ENCODE measurements around the gene MUC20.
A peak's percentile ranks its signal among the peaks of the same experiment; 100 is the strongest.
"Not testable (repeated sequence)": the region's sequence is repeated elsewhere in the genome, so short reads cannot be mapped to it uniquely, and the experiment has no call there.

MUC20 gene

GRCh38 chr3:195719514-195720254 is 1.1 kb upstream of the MUC20 start:
- H3K9ac ChIP-seq (ENCODE audit: low read depth in 1 of 2, low read length in 2 of 2); H3K36me3 ChIP-seq (ENCODE audit: control insufficient read depth in 1 of 2, insufficient read depth in 2 of 2, low read length in 2 of 2); H3K4me3 ChIP-seq (ENCODE audit: low read depth in 1 of 2, low read length in 2 of 2); H3K9me3 ChIP-seq (ENCODE audit: control insufficient read depth in 1 of 2, low read length in 2 of 2); H3K27me3 ChIP-seq (ENCODE audit: control insufficient read depth in 1 of 2, insufficient read depth in 2 of 2, low read length in 2 of 2); H3K27ac ChIP-seq (ENCODE audit: low read depth, low read length): not testable (repeated sequence)
- peaks cover 10 to 30% of the 10 kb centered on the region in 2 donors for H3K4me1 ChIP-seq (ENCODE audit: control insufficient read depth in 1 of 2, insufficient read depth in 2 of 2, low read length in 2 of 2)

DNA sequence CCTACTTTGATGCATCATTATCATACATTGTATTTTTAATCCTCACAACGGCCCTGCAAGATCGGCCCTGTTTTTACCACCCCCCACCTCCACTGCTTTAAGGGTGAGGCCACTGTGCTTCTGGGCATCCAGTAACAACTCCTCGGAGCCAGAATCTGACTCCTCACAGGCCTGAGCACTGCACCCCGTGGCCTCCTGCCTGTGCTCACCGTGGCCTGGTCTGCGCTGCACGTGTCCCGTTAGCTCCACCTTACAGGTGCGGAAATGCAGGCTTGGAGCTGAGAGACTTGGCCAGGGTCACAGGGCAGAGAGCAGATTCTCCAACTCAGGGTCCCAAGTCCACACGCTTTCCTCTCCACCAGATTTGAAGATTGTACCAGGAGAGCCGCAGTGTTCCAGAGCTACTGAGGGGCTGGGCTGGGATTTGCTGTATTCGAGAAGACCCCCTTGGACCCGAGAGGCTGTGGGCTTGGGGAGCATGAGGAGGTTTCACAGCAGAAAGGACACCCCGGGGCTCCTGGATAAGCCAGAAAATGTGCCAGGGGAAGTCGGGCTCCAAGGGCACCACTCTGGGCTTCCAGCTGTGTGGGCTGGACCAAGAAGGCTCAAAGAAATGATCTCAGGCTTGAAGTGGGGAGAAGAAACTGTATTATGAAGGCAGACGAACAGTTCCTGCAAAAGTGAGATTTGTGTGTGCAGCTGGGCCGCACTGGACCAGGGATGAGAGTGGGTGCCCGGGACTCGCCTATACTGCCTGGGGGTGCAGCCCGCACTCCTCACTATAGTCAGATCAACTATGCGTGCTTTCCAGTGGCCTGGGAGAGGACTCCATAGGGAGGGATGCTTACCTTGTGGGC is 1.6 kb downstream of the MUC20 start:
- not testable (repeated sequence) for H3K36me3 ChIP-seq (ENCODE audit: control insufficient read depth in 1 of 2, insufficient read depth in 2 of 2, low read length in 2 of 2); H3K9me3 ChIP-seq (ENCODE audit: control insufficient read depth in 1 of 2, low read length in 2 of 2); H3K9ac ChIP-seq (ENCODE audit: low read depth in 1 of 2, low read length in 2 of 2); H3K27ac ChIP-seq (ENCODE audit: low read depth, low read length); H3K27me3 ChIP-seq (ENCODE audit: control insufficient read depth in 1 of 2, insufficient read depth in 2 of 2, low read length in 2 of 2)
- peak overlapping the region; percentile 3 to 56 for H3K4me3 ChIP-seq (ENCODE audit: low read depth in 1 of 2, low read length in 2 of 2)
- H3K4me1 ChIP-seq (ENCODE audit: control insufficient read depth in 1 of 2, insufficient read depth in 2 of 2, low read length in 2 of 2), result peaks cover 12 to 22% of the 10 kb centered on the region in 2 donors

- Histone ChIP-seq H3K4me3 (ENCODE audit: low read depth in 1 of 2, low read length in 2 of 2) (peak overlapping the region; percentile 3 to 56), H3K4me1 (ENCODE audit: control insufficient read depth in 1 of 2, insufficient read depth in 2 of 2, low read length in 2 of 2) (peaks cover 18 to 28% of the 10 kb centered on the region in 2 donors)
- H3K9me3 ChIP-seq (ENCODE audit: control insufficient read depth in 1 of 2, low read length in 2 of 2); H3K27ac ChIP-seq (ENCODE audit: low read depth, low read length); H3K9ac ChIP-seq (ENCODE audit: low read depth in 1 of 2, low read length in 2 of 2); H3K36me3 ChIP-seq (ENCODE audit: control insufficient read depth in 1 of 2, insufficient read depth in 2 of 2, low read length in 2 of 2); H3K27me3 ChIP-seq (ENCODE audit: control insufficient read depth in 1 of 2, insufficient read depth in 2 of 2, low read length in 2 of 2): not testable (repeated sequence)
Observed at GRCh38 chr3:195722996-195723345, 2.2 kb downstream of the MUC20 start.

- not testable (repeated sequence) for H3K36me3 ChIP-seq (ENCODE audit: control insufficient read depth in 1 of 2, insufficient read depth in 2 of 2, low read length in 2 of 2); H3K27me3 ChIP-seq (ENCODE audit: control insufficient read depth in 1 of 2, insufficient read depth in 2 of 2, low read length in 2 of 2); H3K9ac ChIP-seq (ENCODE audit: low read depth in 1 of 2, low read length in 2 of 2); H3K4me3 ChIP-seq (ENCODE audit: low read depth in 1 of 2, low read length in 2 of 2); H3K9me3 ChIP-seq (ENCODE audit: control insufficient read depth in 1 of 2, low read length in 2 of 2); H3K27ac ChIP-seq (ENCODE audit: low read depth, low read length)
- H3K4me1 ChIP-seq (ENCODE audit: control insufficient read depth in 1 of 2, insufficient read depth in 2 of 2, low read length in 2 of 2), result peaks cover 18 to 30% of the 10 kb centered on the region in 2 donors
Observed at GRCh38 chr3:195724363-195724762, 3.6 kb downstream of the MUC20 start.

GRCh38 chr3:195725916-195726740 is 5.3 kb downstream of the MUC20 start:
- Histone ChIP-seq H3K4me1 (ENCODE audit: control insufficient read depth in 1 of 2, insufficient read depth in 2 of 2, low read length in 2 of 2) (peaks cover 9 to 24% of the 10 kb centered on the region in 2 donors), H3K36me3 (ENCODE audit: control insufficient read depth in 1 of 2, insufficient read depth in 2 of 2, low read length in 2 of 2) (peaks cover 5 to 11% of the 10 kb centered on the region in 2 donors)
- not testable (repeated sequence) for H3K9me3 ChIP-seq (ENCODE audit: control insufficient read depth in 1 of 2, low read length in 2 of 2); H3K27ac ChIP-seq (ENCODE audit: low read depth, low read length); H3K4me3 ChIP-seq (ENCODE audit: low read depth in 1 of 2, low read length in 2 of 2); H3K9ac ChIP-seq (ENCODE audit: low read depth in 1 of 2, low read length in 2 of 2); H3K27me3 ChIP-seq (ENCODE audit: control insufficient read depth in 1 of 2, insufficient read depth in 2 of 2, low read length in 2 of 2)

DNA sequence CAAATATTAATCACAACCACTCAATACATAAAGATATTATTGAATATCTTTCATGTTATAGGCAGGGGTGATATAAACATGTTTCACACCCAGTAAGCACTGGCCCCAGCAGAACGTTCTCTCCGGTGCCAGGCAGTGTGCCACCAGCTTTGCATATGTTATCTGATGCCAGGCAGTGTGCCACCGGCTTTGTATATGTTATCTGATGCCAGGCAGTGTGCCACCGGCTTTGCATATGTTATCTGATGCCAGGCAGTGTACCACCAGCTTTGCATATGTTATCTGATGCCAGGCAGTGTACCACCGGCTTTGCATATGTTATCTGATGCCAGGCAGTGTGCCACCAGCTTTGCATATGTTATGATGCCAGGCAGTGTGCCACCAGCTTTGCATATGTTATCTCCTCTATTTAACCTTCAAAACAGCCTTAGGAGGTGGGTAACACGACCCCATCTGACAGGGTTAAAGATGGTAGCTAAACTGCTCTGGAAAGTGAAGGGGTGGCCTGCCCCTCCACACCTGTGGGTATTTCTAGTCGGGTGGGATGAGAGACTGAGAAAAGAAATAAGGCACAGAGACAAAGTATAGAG is 6.9 kb downstream of the MUC20 start:
- H3K4me3 ChIP-seq (ENCODE audit: low read depth in 1 of 2, low read length in 2 of 2), result peak overlapping the region; percentile 18 to 38
- no peak overlapping the region for H3K27ac ChIP-seq (ENCODE audit: low read depth, low read length)
- H3K36me3 ChIP-seq (ENCODE audit: control insufficient read depth in 1 of 2, insufficient read depth in 2 of 2, low read length in 2 of 2), result peaks cover 6 to 20% of the 10 kb centered on the region in 2 donors
- H3K9ac ChIP-seq (ENCODE audit: low read depth in 1 of 2, low read length in 2 of 2), result no peak overlapping the region
- peaks cover 9 to 20% of the 10 kb centered on the region in 2 donors for H3K4me1 ChIP-seq (ENCODE audit: control insufficient read depth in 1 of 2, insufficient read depth in 2 of 2, low read length in 2 of 2)
- H3K27me3 ChIP-seq (ENCODE audit: control insufficient read depth in 1 of 2, insufficient read depth in 2 of 2, low read length in 2 of 2), result no peaks in the 10 kb centered on the region
- H3K9me3 ChIP-seq (ENCODE audit: control insufficient read depth in 1 of 2, low read length in 2 of 2), result no peaks in the 10 kb centered on the region

- H3K27me3 ChIP-seq (ENCODE audit: control insufficient read depth in 1 of 2, insufficient read depth in 2 of 2, low read length in 2 of 2); H3K4me3 ChIP-seq (ENCODE audit: low read depth in 1 of 2, low read length in 2 of 2); H3K27ac ChIP-seq (ENCODE audit: low read depth, low read length); H3K9me3 ChIP-seq (ENCODE audit: control insufficient read depth in 1 of 2, low read length in 2 of 2); H3K9ac ChIP-seq (ENCODE audit: low read depth in 1 of 2, low read length in 2 of 2): not testable (repeated sequence)
- Histone ChIP-seq H3K36me3 (ENCODE audit: control insufficient read depth in 1 of 2, insufficient read depth in 2 of 2, low read length in 2 of 2) (peaks cover 6 to 27% of the 10 kb centered on the region in 2 donors), H3K4me1 (ENCODE audit: control insufficient read depth in 1 of 2, insufficient read depth in 2 of 2, low read length in 2 of 2) (peaks cover 9 to 18% of the 10 kb centered on the region in 2 donors)
Observed at GRCh38 chr3:195728789-195729188, 8.0 kb downstream of the MUC20 start.

DNA sequence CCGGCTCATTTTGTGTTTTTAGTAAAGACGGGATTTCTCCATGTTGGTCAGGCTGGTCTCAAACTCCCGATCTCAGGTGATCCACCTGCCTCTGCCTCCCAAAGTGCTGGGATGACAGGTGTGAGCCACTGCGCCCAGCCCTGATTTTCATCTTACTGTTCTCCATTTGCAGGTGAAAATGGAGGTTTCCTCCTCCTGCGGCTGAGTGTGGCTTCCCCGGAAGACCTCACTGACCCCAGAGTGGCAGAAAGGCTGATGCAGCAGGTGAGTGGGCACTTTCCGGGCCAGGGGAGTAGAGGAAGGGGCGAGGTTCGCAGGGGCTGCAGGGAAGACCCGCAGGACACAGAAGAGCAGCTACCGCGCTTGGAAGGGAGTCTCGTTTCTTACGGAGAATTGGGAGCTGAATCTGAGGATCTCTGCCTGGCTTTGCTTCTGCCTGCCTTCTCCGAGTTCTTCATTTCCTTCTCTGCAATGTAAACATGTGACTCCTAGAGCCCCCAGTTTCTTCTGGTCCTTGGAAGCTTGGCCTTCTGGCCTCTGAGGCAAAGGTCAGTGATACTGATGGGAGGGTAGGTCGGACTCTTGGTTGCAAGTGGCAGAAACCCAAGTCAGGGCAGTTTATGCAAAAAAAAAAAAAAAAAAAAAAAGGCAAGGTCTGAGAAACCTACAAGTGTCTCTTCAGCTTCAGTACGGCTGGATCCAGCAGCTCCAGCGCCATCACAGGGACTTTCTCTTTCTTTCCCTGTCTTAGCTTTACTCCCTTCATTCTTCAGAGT is 8.9 kb downstream of the MUC20 start:
- Histone ChIP-seq H3K27me3 (ENCODE audit: control insufficient read depth in 1 of 2, insufficient read depth in 2 of 2, low read length in 2 of 2) (no peaks in the 10 kb centered on the region), H3K4me3 (ENCODE audit: low read depth in 1 of 2, low read length in 2 of 2) (no peak overlapping the region), H3K36me3 (ENCODE audit: control insufficient read depth in 1 of 2, insufficient read depth in 2 of 2, low read length in 2 of 2) (peaks cover 6 to 27% of the 10 kb centered on the region in 2 donors), H3K9ac (ENCODE audit: low read depth in 1 of 2, low read length in 2 of 2) (no peak overlapping the region), H3K4me1 (ENCODE audit: control insufficient read depth in 1 of 2, insufficient read depth in 2 of 2, low read length in 2 of 2) (peaks cover 9 to 18% of the 10 kb centered on the region in 2 donors), H3K27ac (ENCODE audit: low read depth, low read length) (no peak overlapping the region), H3K9me3 (ENCODE audit: control insufficient read depth in 1 of 2, low read length in 2 of 2) (no peaks in the 10 kb centered on the region)

DNA sequence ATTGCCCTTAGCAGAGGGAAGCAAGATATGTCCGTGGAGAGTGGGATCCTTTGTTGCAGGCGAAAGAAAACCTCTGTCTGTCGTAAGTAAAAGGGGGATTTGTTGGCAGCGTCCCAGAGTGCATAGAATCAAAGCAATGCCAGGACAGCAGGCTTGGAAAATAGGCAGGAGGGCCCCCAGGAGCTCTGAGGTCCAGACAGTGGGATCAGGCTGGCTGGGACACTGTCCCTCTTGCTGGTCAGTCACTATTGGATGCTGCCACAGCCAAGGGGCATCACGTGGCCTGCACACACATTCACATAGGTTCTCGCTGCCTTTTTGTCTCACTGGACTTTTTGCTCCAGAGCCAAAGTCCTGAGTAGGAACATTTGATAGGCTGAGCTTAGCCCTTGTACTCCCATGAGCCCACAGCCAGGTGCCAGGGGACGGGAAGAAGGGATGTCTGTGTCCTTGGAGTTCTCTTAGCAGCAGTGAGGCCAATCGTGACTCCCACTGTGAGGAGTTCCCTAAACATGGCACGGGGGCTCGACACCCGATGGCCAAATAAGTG is 10.7 kb downstream of the MUC20 start:
- H3K36me3 ChIP-seq (ENCODE audit: control insufficient read depth in 1 of 2, insufficient read depth in 2 of 2, low read length in 2 of 2), result peaks cover 6 to 41% of the 10 kb centered on the region in 2 donors
- no peaks in the 10 kb centered on the region for H3K9me3 ChIP-seq (ENCODE audit: control insufficient read depth in 1 of 2, low read length in 2 of 2)
- peaks cover 9 to 18% of the 10 kb centered on the region in 2 donors for H3K4me1 ChIP-seq (ENCODE audit: control insufficient read depth in 1 of 2, insufficient read depth in 2 of 2, low read length in 2 of 2)
- no peak overlapping the region for H3K4me3 ChIP-seq (ENCODE audit: low read depth in 1 of 2, low read length in 2 of 2)
- no peak overlapping the region for H3K9ac ChIP-seq (ENCODE audit: low read depth in 1 of 2, low read length in 2 of 2)
- H3K27ac ChIP-seq (ENCODE audit: low read depth, low read length), result no peak overlapping the region
- H3K27me3 ChIP-seq (ENCODE audit: control insufficient read depth in 1 of 2, insufficient read depth in 2 of 2, low read length in 2 of 2), result no peaks in the 10 kb centered on the region
